Measurements from ENCODE around the gene OR8H1. TPM values are rescaled to one million over a fixed set of nuclear protein-coding genes. Genes with fewer than 3 reads are reported as not detected.

The OR8H1 gene
- total and polyA plus RNA-seq, 2 experiments from 2014 or later, result not detected

Other genes starting within 250 kb of the OR8H1 start
- gene OR8I2, start 198.9 kb downstream of the OR8H1 start, total RNA-seq, result not detected in 2 replicates
- gene OR8I2, start 198.9 kb downstream of the OR8H1 start, polyA plus RNA-seq, result not detected in 2 replicates
- gene OR8H2, start 188.6 kb downstream of the OR8H1 start, total RNA-seq, result not detected in 2 replicates
- not detected in 2 replicates for gene OR8H2, start 188.6 kb downstream of the OR8H1 start, polyA plus RNA-seq
- gene OR8H3, start 169.9 kb downstream of the OR8H1 start, total RNA-seq, result not detected in 2 replicates
- gene OR8H3, start 169.9 kb downstream of the OR8H1 start, polyA plus RNA-seq, result not detected in 2 replicates
- not detected in 2 replicates for gene OR8J3, start 152.1 kb downstream of the OR8H1 start, total RNA-seq
- gene OR8J3, start 152.1 kb downstream of the OR8H1 start, polyA plus RNA-seq, result not detected in 2 replicates
- gene OR8K5, start 131.9 kb downstream of the OR8H1 start, total RNA-seq, result not detected in 2 replicates
- not detected in 2 replicates for gene OR8K5, start 131.9 kb downstream of the OR8H1 start, polyA plus RNA-seq
- gene OR5J2, start 115.6 kb downstream of the OR8H1 start, total RNA-seq, result not detected in 2 replicates
- gene OR5J2, start 115.6 kb downstream of the OR8H1 start, polyA plus RNA-seq, result not detected in 2 replicates
- not detected in 2 replicates for gene OR5T2, start 58.0 kb downstream of the OR8H1 start, total RNA-seq
- gene OR5T2, start 58.0 kb downstream of the OR8H1 start, polyA plus RNA-seq, result not detected in 2 replicates
- not detected in 2 replicates for gene OR5T3, start 40.0 kb downstream of the OR8H1 start, total RNA-seq
- not detected in 2 replicates for gene OR5T3, start 40.0 kb downstream of the OR8H1 start, polyA plus RNA-seq
- not detected in 2 replicates for gene OR5T1, start 18.1 kb downstream of the OR8H1 start, total RNA-seq
- not detected in 2 replicates for gene OR5T1, start 18.1 kb downstream of the OR8H1 start, polyA plus RNA-seq
- gene OR8K3, start 22.9 kb upstream of the OR8H1 start, total RNA-seq, result not detected in 2 replicates
- gene OR8K3, start 22.9 kb upstream of the OR8H1 start, polyA plus RNA-seq, result not detected in 2 replicates
- not detected in 2 replicates for gene OR8K1, start 53.8 kb upstream of the OR8H1 start, total RNA-seq
- gene OR8K1, start 53.8 kb upstream of the OR8H1 start, polyA plus RNA-seq, result not detected in 2 replicates
- gene OR8J1, start 62.0 kb upstream of the OR8H1 start, total RNA-seq, result not detected in 2 replicates
- not detected in 2 replicates for gene OR8J1, start 62.0 kb upstream of the OR8H1 start, polyA plus RNA-seq
- gene OR8U1, start 83.4 kb upstream of the OR8H1 start, total RNA-seq, result not detected in 2 replicates
- not detected in 2 replicates for gene OR8U1, start 83.4 kb upstream of the OR8H1 start, polyA plus RNA-seq
- not detected in 2 replicates for gene OR5AL1, start 120.4 kb upstream of the OR8H1 start, total RNA-seq
- not detected in 2 replicates for gene OR5AL1, start 120.4 kb upstream of the OR8H1 start, polyA plus RNA-seq
- gene OR5M3, start 181.1 kb upstream of the OR8H1 start, total RNA-seq, result not detected in 2 replicates
- not detected in 2 replicates for gene OR5M3, start 181.1 kb upstream of the OR8H1 start, polyA plus RNA-seq
- not detected in 2 replicates for gene OR5M8, start 199.1 kb upstream of the OR8H1 start, total RNA-seq
- gene OR5M8, start 199.1 kb upstream of the OR8H1 start, polyA plus RNA-seq, result not detected in 2 replicates